ENCODE results near the gene NREP.

GRCh38 chr5:111737716-111738115, 19.3 kb downstream of the NREP start:
- no peak for TF ChIP-seq POLR2AphosphoS5 (IDR thresholded peaks at IDR 0.05)
- no peak for TF ChIP-seq CTCF (IDR thresholded peaks at IDR 0.05 in 8 of 11, conservative IDR thresholded peaks at IDR 0.05 in 3 of 11)

All from spleen (tissue), 7 donors.